Lung (tissue), 12 donors: ENCODE measurements around the gene ZNF620. TPM values are rescaled to one million over a fixed set of nuclear protein-coding genes. Genes with fewer than 3 reads are reported as not detected.
"Not testable (repeated sequence)": the region's sequence is repeated elsewhere in the genome, so short reads cannot be mapped to it uniquely, and the experiment has no call there.

Experiments
- ATAC-seq: fragments of 200-7000 bp; cut with Tn5 transposase; one replicate; pipeline ENCODE4 v1.9.1; 2020; ENCODE audit warnings: moderate number of reproducible peaks; ENCODE audit not compliant: insufficient read depth, low FRiP score
- DNase-seq, 3 donors: peaks; one replicate each; pipeline ENCODE4 v3.0.0-alpha.2; 2013 to 2017
- H3K27ac ChIP-seq, 2 donors: one replicate each; pipeline ENCODE4 v1.5.1; 2013; ENCODE audit warnings: mild to moderate bottlenecking in 2 of 2, moderate library complexity in 2 of 2, control low read depth in 1 of 2, inconsistent platforms in 1 of 2, low read depth in 1 of 2, low read length in 1 of 2
- H3K27me3 ChIP-seq, 3 donors: one replicate each; pipeline ENCODE4 v1.5.1; 2013; ENCODE audit warnings: low read length in 2 of 3; ENCODE audit not compliant: control insufficient read depth in 3 of 3, insufficient read depth in 3 of 3
- H3K36me3 ChIP-seq, 4 donors: one replicate each; pipeline ENCODE4 v1.5.1; 2013; ENCODE audit warnings: low read length in 4 of 4, mild to moderate bottlenecking in 1 of 4, moderate library complexity in 1 of 4; ENCODE audit not compliant: control insufficient read depth in 4 of 4, insufficient read depth in 4 of 4
- H3K4me1 ChIP-seq, 5 donors: one replicate each; pipeline ENCODE4 v1.5.1; 2013; ENCODE audit warnings: low read length in 5 of 5, mild to moderate bottlenecking in 2 of 5, moderate library complexity in 1 of 5; ENCODE audit not compliant: control insufficient read depth in 5 of 5, insufficient read depth in 5 of 5
- H3K4me3 ChIP-seq: one replicate; pipeline ENCODE4 v1.5.1; 2013; ENCODE audit warnings: mild to moderate bottlenecking, control low read depth, moderate library complexity
- H3K9ac ChIP-seq, 2 donors: one replicate each; pipeline ENCODE4 v1.5.1; 2013; ENCODE audit warnings: low read length in 2 of 2, control low read depth in 1 of 2; ENCODE audit not compliant: insufficient read depth in 1 of 2
- H3K9me3 ChIP-seq, 4 donors: one replicate each; pipeline ENCODE4 v1.5.1; 2013; ENCODE audit warnings: low read length in 3 of 4, mild to moderate bottlenecking in 1 of 4, moderate library complexity in 1 of 4; ENCODE audit not compliant: control insufficient read depth in 4 of 4, insufficient read depth in 3 of 4
- WGBS, 2 donors: extraction: QIAGEN DNeasy Blood & Tissue Kit; methylation state at CpG; one replicate each; pipeline ENCODE4 v1.1.7; 2013; 5-methylcytosine and 5-hydroxymethylcytosine counted together
- polyA plus RNA-seq, 2 donors: library from polyadenylated mRNA; stranded (reverse); fragments of 200-250 nt; gene quantifications; one replicate each; pipeline ENCODE4 v1.2.1, GENCODE V29; 2013
- total RNA-seq, 2 donors: library from RNA; depleted of rRNA in 1 of 2; stranded (reverse); fragments of >200 nt in 1 of 2; gene quantifications; one replicate each; pipeline ENCODE4 v1.2.1, GENCODE V29; 2014 to 2021
- TF ChIP-seq, protein P1 (sequence below): IDR thresholded peaks from 2 replicates; pipeline ENCODE4 v1.5.1; 2012; ENCODE audit warnings: mild to moderate bottlenecking; ENCODE audit errors: control extremely low read depth, extremely low read depth
- donor health status: control.
- donor health status: control.
- donor health status: Bipolar disorder and iron deficiency.
- donor health status: healthy.
- donor health status: DM: yes; HTN: yes; CAD: no.

Gene ZNF620
- total and polyA plus RNA-seq, 4 donors, result 2.0 to 10.7 (median 4.5) TPM

- Histone ChIP-seq H3K27me3 (no peaks in the 10 kb centered on the region), H3K9me3 (no peaks in the 10 kb centered on the region), H3K27ac (peak overlapping the region in 1 of 2 donors; percentile 34), H3K36me3 (peaks cover 15 to 38% (median 19%) of the 10 kb centered on the region in 4 donors), H3K4me1 (peaks cover 7 to 20% (median 10%) of the 10 kb centered on the region in 5 donors), H3K9ac (peak overlapping the region; percentile 84 to 92), H3K4me3 (no peak overlapping the region)
- DNase-seq (no peak), ATAC-seq (no peak)
- TF ChIP-seq, protein P1, sequence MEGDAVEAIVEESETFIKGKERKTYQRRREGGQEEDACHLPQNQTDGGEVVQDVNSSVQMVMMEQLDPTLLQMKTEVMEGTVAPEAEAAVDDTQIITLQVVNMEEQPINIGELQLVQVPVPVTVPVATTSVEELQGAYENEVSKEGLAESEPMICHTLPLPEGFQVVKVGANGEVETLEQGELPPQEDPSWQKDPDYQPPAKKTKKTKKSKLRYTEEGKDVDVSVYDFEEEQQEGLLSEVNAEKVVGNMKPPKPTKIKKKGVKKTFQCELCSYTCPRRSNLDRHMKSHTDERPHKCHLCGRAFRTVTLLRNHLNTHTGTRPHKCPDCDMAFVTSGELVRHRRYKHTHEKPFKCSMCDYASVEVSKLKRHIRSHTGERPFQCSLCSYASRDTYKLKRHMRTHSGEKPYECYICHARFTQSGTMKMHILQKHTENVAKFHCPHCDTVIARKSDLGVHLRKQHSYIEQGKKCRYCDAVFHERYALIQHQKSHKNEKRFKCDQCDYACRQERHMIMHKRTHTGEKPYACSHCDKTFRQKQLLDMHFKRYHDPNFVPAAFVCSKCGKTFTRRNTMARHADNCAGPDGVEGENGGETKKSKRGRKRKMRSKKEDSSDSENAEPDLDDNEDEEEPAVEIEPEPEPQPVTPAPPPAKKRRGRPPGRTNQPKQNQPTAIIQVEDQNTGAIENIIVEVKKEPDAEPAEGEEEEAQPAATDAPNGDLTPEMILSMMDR, result no peak
- 89 to 94% methylated on average over 4 of the region's 4 CpGs for WGBS, 2 donors
These were observed 47.4 kb upstream of the ZNF620 start for GRCh38 chr3:40458473-40458872.

DNA sequence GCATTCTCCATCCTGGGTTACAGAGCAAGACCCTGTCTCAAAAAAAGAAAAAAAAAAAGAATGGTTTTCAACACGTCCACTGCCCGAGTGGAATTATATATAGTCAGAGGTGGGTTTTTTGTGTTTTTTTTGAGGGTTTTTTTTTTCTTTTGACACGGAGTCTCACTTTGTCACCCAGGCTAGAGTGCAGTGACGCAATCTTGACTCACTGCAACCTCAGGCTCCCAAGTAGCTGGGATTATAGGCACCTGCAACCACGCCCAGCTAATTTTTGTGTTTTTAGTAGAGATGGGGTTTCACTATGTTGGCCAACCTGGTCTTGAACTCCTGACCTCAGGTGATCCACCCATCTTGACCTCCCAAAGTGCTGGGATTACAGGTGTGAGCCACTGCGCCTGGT is 45.4 kb upstream of the ZNF620 start:
- peaks cover 23 to 44% (median 27%) of the 10 kb centered on the region in 4 donors for H3K36me3 ChIP-seq

DNA sequence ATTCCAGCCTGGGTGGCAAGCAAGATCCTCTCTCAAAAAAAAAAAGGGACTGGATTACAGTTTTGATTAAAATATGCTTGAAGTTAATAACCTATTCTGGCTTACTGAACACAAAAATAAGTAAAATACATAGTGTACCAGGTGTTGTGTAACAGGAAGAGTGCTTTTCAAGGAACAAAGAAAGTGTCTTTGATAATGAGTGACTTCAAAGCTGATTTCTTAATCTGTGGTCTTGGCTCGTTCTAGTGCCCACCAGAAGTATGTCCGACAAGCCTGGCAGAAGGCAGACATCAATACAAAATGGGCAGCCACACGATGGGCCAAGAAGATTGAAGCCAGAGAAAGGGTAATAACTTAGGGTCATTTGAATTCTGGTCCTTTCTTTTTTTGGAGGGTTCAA is 44.7 kb upstream of the ZNF620 start:
- DNase-seq (no peak), ATAC-seq (no peak)
- peaks cover 7 to 13% (median 9%) of the 10 kb centered on the region in 5 donors for H3K4me1 ChIP-seq
- TF ChIP-seq, protein P1, result no peak
- no peak overlapping the region for H3K9ac ChIP-seq
- H3K36me3 ChIP-seq, result peaks cover 23 to 44% (median 27%) of the 10 kb centered on the region in 4 donors
- 54 to 57% methylated on average over 3 of the region's 3 CpGs for whole genome bisulfite sequencing, 2 donors
- no peaks in the 10 kb centered on the region for H3K9me3 ChIP-seq
- no peaks in the 10 kb centered on the region for H3K27me3 ChIP-seq
- no peak overlapping the region for H3K27ac ChIP-seq
- H3K4me3 ChIP-seq, result no peak overlapping the region

More for the DNA sequence above, 45.4 kb upstream of the ZNF620 start:
- not testable (repeated sequence) for ATAC-seq, H3K27me3 ChIP-seq, H3K9me3 ChIP-seq, H3K4me3 ChIP-seq, H3K9ac ChIP-seq, DNase-seq, H3K27ac ChIP-seq
- 74 to 79% methylated on average over 6 of the region's 6 CpGs for WGBS, 2 donors
- H3K4me1 ChIP-seq, result peaks cover 7 to 13% (median 9%) of the 10 kb centered on the region in 5 donors

GRCh38 chr3:40462838-40463237 is 43.0 kb upstream of the ZNF620 start:
- not testable (repeated sequence) for H3K9me3 ChIP-seq, DNase-seq, H3K27me3 ChIP-seq, H3K4me3 ChIP-seq, H3K9ac ChIP-seq, H3K27ac ChIP-seq, ATAC-seq
- Histone ChIP-seq H3K4me1 (peaks cover 6 to 12% (median 7%) of the 10 kb centered on the region in 5 donors), H3K36me3 (peaks cover 18 to 44% (median 28%) of the 10 kb centered on the region in 4 donors)
- 98% methylated on average over 7 of the region's 7 CpGs for WGBS, 2 donors
